ENCODE results near the gene IBTK. TPM values are rescaled to one million over a fixed set of nuclear protein-coding genes. Genes with fewer than 3 reads are reported as not detected.

Gene IBTK
- total and polyA plus RNA-seq, 4 donors = 14.1 to 66.8 (median 21.0) TPM

GRCh38 chr6:82246802-82247504 lies 591 bp downstream of the IBTK start:
- no peak for DNase-seq (ENCODE audit: low spot score)
- peak overlapping the region; percentile 77 to 91 for H3K9ac ChIP-seq (ENCODE audit: low read depth in 1 of 2, low read length in 2 of 2)
- WGBS = 1% methylated on average over 32 of the region's 32 CpGs
- TF ChIP-seq JUND (IDR thresholded peaks at IDR 0.05) = no peak
- TF ChIP-seq RAD21 (IDR thresholded peaks at IDR 0.05) = peak in 1 of 2 donors; percentile 5
- TF ChIP-seq TAF1 (conservative IDR thresholded peaks at IDR 0.05) = peak; percentile 51
- TF ChIP-seq NR2F2 (IDR thresholded peaks at IDR 0.05) = no peak
- TF ChIP-seq FOXA1 (IDR thresholded peaks at IDR 0.05) = no peak
- TF ChIP-seq GABPA (IDR thresholded peaks at IDR 0.05 in 1 of 2, conservative IDR thresholded peaks at IDR 0.05 in 1 of 2) = no peak
- no peak for TF ChIP-seq ZBTB33 (IDR thresholded peaks at IDR 0.05)
- peak in 1 of 2 donors; percentile 15 for TF ChIP-seq RXRA (IDR thresholded peaks at IDR 0.05)
- H3K4me3 ChIP-seq (ENCODE audit: low read depth in 1 of 3, low read length in 3 of 3) = peak overlapping the region; percentile 91 to 96 (median 96)
- no peaks in the 10 kb centered on the region for H3K27me3 ChIP-seq (ENCODE audit: control insufficient read depth in 4 of 4, insufficient read depth in 4 of 4, low read length in 3 of 4)
- H3K27ac ChIP-seq (ENCODE audit: low read depth in 1 of 2, low read length in 2 of 2) = peak overlapping the region; percentile 89 to 97
- H3K9me3 ChIP-seq (ENCODE audit: control insufficient read depth in 4 of 4, low read length in 3 of 4) = no peaks in the 10 kb centered on the region
- H3K4me1 ChIP-seq (ENCODE audit: control insufficient read depth in 4 of 4, insufficient read depth in 4 of 4, low read length in 3 of 4) = peaks cover 3 to 40% (median 16%) of the 10 kb centered on the region in 4 donors
- peaks cover 0 to 2% (median 0%) of the 10 kb centered on the region in 4 donors for H3K36me3 ChIP-seq (ENCODE audit: control insufficient read depth in 4 of 4, insufficient read depth in 3 of 4, low read depth in 1 of 4, low read length in 3 of 4)

- H3K9me3 ChIP-seq (ENCODE audit: control insufficient read depth in 4 of 4, low read length in 3 of 4) = no peaks in the 10 kb centered on the region
- no peak for DNase-seq (ENCODE audit: low spot score)
- TF ChIP-seq RAD21 (IDR thresholded peaks at IDR 0.05) (no peak), REST (IDR thresholded peaks at IDR 0.05) (no peak), CTCF (IDR thresholded peaks at IDR 0.05; ENCODE audit: low read depth, low read length, missing input control) (no peak), FOXA1 (IDR thresholded peaks at IDR 0.05) (no peak), HNF4A (conservative IDR thresholded peaks at IDR 0.05) (no peak), JUND (IDR thresholded peaks at IDR 0.05) (no peak), MAX (IDR thresholded peaks at IDR 0.05) (no peak)
- H3K27ac ChIP-seq (ENCODE audit: low read depth in 1 of 2, low read length in 2 of 2) = peak overlapping the region; percentile 89 to 97
- peaks cover 0 to 2% (median 0%) of the 10 kb centered on the region in 4 donors for H3K36me3 ChIP-seq (ENCODE audit: control insufficient read depth in 4 of 4, insufficient read depth in 3 of 4, low read depth in 1 of 4, low read length in 3 of 4)
- peak overlapping the region; percentile 91 to 96 (median 96) for H3K4me3 ChIP-seq (ENCODE audit: low read depth in 1 of 3, low read length in 3 of 3)
- peaks cover 3 to 40% (median 16%) of the 10 kb centered on the region in 4 donors for H3K4me1 ChIP-seq (ENCODE audit: control insufficient read depth in 4 of 4, insufficient read depth in 4 of 4, low read length in 3 of 4)
- peak overlapping the region; percentile 77 to 91 for H3K9ac ChIP-seq (ENCODE audit: low read depth in 1 of 2, low read length in 2 of 2)
- no peaks in the 10 kb centered on the region for H3K27me3 ChIP-seq (ENCODE audit: control insufficient read depth in 4 of 4, insufficient read depth in 4 of 4, low read length in 3 of 4)
- 45% methylated on average over 12 of the region's 12 CpGs for WGBS
Measured at GRCh38 chr6:82246370-82246769, 1.2 kb downstream of the IBTK start.

Data from liver (tissue), 9 donors.